Coronary artery (tissue), 2 donors: Measurements from ENCODE around the gene ING4.

Source experiments
- DNase-seq: peaks from one replicate; pipeline ENCODE4 v3.0.0-alpha.2; 2017; ENCODE audit warnings: low spot score
- H3K27ac ChIP-seq, 2 donors: fragments of 200-600 bp; sonication (generic); one replicate each; pipeline ENCODE4 v1.5.1; 2016 to 2019
- H3K4me3 ChIP-seq: fragments of 200-600 bp; sonication (generic); 2 replicates; pipeline ENCODE4 v1.5.1; 2016; ENCODE audit warnings: mild to moderate bottlenecking, moderate library complexity
- CTCF ChIP-seq: fragments of 200-600 bp; sonication (generic); IDR thresholded peaks from one replicate; pipeline ENCODE4 v1.5.1; 2019; ENCODE audit warnings: antibody characterized with exemption

ING4 gene

GRCh38 chr12:6684609-6685008 lies 21.7 kb upstream of the ING4 start:
- Histone ChIP-seq H3K4me3 (no peak overlapping the region), H3K27ac (no peak overlapping the region)
- no peak for TF ChIP-seq CTCF
- no peak for DNase-seq

GRCh38 chr12:6676962-6677361 lies 14.0 kb upstream of the ING4 start:
- no peak overlapping the region for H3K27ac ChIP-seq
- TF ChIP-seq CTCF: no peak
- no peak for DNase-seq
- no peak overlapping the region for H3K4me3 ChIP-seq

GRCh38 chr12:6672143-6672542 lies 9.2 kb upstream of the ING4 start:
- H3K4me3 ChIP-seq: no peak overlapping the region
- DNase-seq: no peak

GRCh38 chr12:6667559-6668210 lies 4.8 kb upstream of the ING4 start:
- no peak for TF ChIP-seq CTCF
- no peak overlapping the region for H3K4me3 ChIP-seq
- DNase-seq: no peak
- H3K27ac ChIP-seq: no peak overlapping the region

More at GRCh38 chr12:6672143-6672542, 9.2 kb upstream of the ING4 start:
- H3K27ac ChIP-seq: no peak overlapping the region
- TF ChIP-seq CTCF: no peak

GRCh38 chr12:6666211-6666610 lies 3.3 kb upstream of the ING4 start:
- TF ChIP-seq CTCF: no peak
- H3K27ac ChIP-seq: no peak overlapping the region
- no peak overlapping the region for H3K4me3 ChIP-seq
- no peak for DNase-seq

GRCh38 chr12:6664902-6665301 lies 2.0 kb upstream of the ING4 start:
- TF ChIP-seq CTCF: no peak
- H3K4me3 ChIP-seq: no peak overlapping the region
- no peak overlapping the region for H3K27ac ChIP-seq
- no peak for DNase-seq

- DNase-seq: no peak
- TF ChIP-seq CTCF: no peak
- Histone ChIP-seq H3K4me3 (peak overlapping the region; percentile 95), H3K27ac (peak overlapping the region; percentile 52 to 94)
Measured at GRCh38 chr12:6662602-6662905, 365 bp downstream of the ING4 start.
